Measurements from ENCODE around the gene SLC26A1.
A peak's percentile ranks its signal among the peaks of the same experiment; 100 is the strongest.

The SLC26A1 gene

GRCh38 chr4:1028574-1029220 lies 35.5 kb upstream of the SLC26A1 start:
- DNase-seq (ENCODE audit: low spot score) = no peak

- peak; percentile 59 for DNase-seq (ENCODE audit: low spot score)
These were observed 34.7 kb upstream of the SLC26A1 start for GRCh38 chr4:1027915-1028238.

- DNase-seq (ENCODE audit: low spot score) = no peak
These were observed 34.2 kb upstream of the SLC26A1 start for GRCh38 chr4:1027219-1027914.

GRCh38 chr4:1026115-1026514 lies 32.9 kb upstream of the SLC26A1 start:
- no peak for DNase-seq (ENCODE audit: low spot score)

GRCh38 chr4:1024882-1025545 lies 31.8 kb upstream of the SLC26A1 start:
- DNase-seq (ENCODE audit: low spot score) = no peak

- DNase-seq (ENCODE audit: low spot score) = no peak
These were observed 30.9 kb upstream of the SLC26A1 start for GRCh38 chr4:1023895-1024740.

GRCh38 chr4:1023075-1023640 lies 30.0 kb upstream of the SLC26A1 start:
- DNase-seq (ENCODE audit: low spot score) = no peak

- DNase-seq (ENCODE audit: low spot score) = no peak
These were observed 29.5 kb upstream of the SLC26A1 start for GRCh38 chr4:1022739-1023066.

- no peak for DNase-seq (ENCODE audit: low spot score)
These were observed 29.0 kb upstream of the SLC26A1 start for GRCh38 chr4:1022051-1022738.

GRCh38 chr4:1021386-1022050 lies 28.3 kb upstream of the SLC26A1 start:
- no peak for DNase-seq (ENCODE audit: low spot score)

GRCh38 chr4:1019729-1020470 lies 26.7 kb upstream of the SLC26A1 start:
- no peak for DNase-seq (ENCODE audit: low spot score)

GRCh38 chr4:1019320-1019719 lies 26.1 kb upstream of the SLC26A1 start:
- DNase-seq (ENCODE audit: low spot score) = no peak

GRCh38 chr4:1018147-1019020 lies 25.2 kb upstream of the SLC26A1 start:
- no peak for DNase-seq (ENCODE audit: low spot score)

GRCh38 chr4:1017706-1018105 lies 24.5 kb upstream of the SLC26A1 start:
- DNase-seq (ENCODE audit: low spot score) = no peak

GRCh38 chr4:1017211-1017610 lies 24.0 kb upstream of the SLC26A1 start:
- DNase-seq (ENCODE audit: low spot score) = no peak

- DNase-seq (ENCODE audit: low spot score) = no peak
These were observed 22.5 kb upstream of the SLC26A1 start for GRCh38 chr4:1015746-1016145.

- no peak for DNase-seq (ENCODE audit: low spot score)
These were observed 22.0 kb upstream of the SLC26A1 start for GRCh38 chr4:1015179-1015578.

GRCh38 chr4:1014291-1015167 lies 21.3 kb upstream of the SLC26A1 start:
- DNase-seq (ENCODE audit: low spot score) = no peak
